ENCODE measurements around the gene LY6G6F. TPM values are rescaled to one million over a fixed set of nuclear protein-coding genes. Genes with fewer than 3 reads are reported as not detected.

The LY6G6F gene
- polyA plus RNA-seq, 2 donors: not detected

- H3K27me3 ChIP-seq (ENCODE audit: control insufficient read depth in 1 of 2, insufficient read depth in 2 of 2, low read length in 2 of 2): no peaks in the 10 kb centered on the region
- no peak overlapping the region for H3K4me3 ChIP-seq (ENCODE audit: low read depth in 1 of 2, low read length in 2 of 2)
- peaks cover 0 to 24% of the 10 kb centered on the region in 2 donors for H3K4me1 ChIP-seq (ENCODE audit: control insufficient read depth in 2 of 2, insufficient read depth in 2 of 2, low read length in 1 of 2)
- H3K9me3 ChIP-seq (ENCODE audit: control insufficient read depth in 2 of 2, insufficient read depth in 1 of 2, low read depth in 1 of 2, low read length in 1 of 2): no peaks in the 10 kb centered on the region
- H3K27ac ChIP-seq (ENCODE audit: low read depth in 2 of 2, low read length in 1 of 2): peak overlapping the region; percentile 80 to 86
- no peaks in the 10 kb centered on the region for H3K36me3 ChIP-seq (ENCODE audit: control insufficient read depth in 2 of 2, insufficient read depth in 2 of 2, low read length in 1 of 2)
- 62 to 64% methylated on average over 8 of the region's 8 CpGs for WGBS, 2 donors
These were observed 5.6 kb downstream of the LY6G6F start for GRCh38 chr6:31712296-31712695.

GRCh38 chr6:31713465-31713864 is 6.8 kb downstream of the LY6G6F start:
- Histone ChIP-seq H3K36me3 (ENCODE audit: control insufficient read depth in 2 of 2, insufficient read depth in 2 of 2, low read length in 1 of 2) (no peaks in the 10 kb centered on the region), H3K4me3 (ENCODE audit: low read depth in 1 of 2, low read length in 2 of 2) (no peak overlapping the region), H3K27me3 (ENCODE audit: control insufficient read depth in 1 of 2, insufficient read depth in 2 of 2, low read length in 2 of 2) (no peaks in the 10 kb centered on the region), H3K9me3 (ENCODE audit: control insufficient read depth in 2 of 2, insufficient read depth in 1 of 2, low read depth in 1 of 2, low read length in 1 of 2) (no peaks in the 10 kb centered on the region), H3K27ac (ENCODE audit: low read depth in 2 of 2, low read length in 1 of 2) (peak overlapping the region in 1 of 2 donors; percentile 59), H3K4me1 (ENCODE audit: control insufficient read depth in 2 of 2, insufficient read depth in 2 of 2, low read length in 1 of 2) (peaks cover 0 to 31% of the 10 kb centered on the region in 2 donors)
- 66 to 75% methylated on average over 4 of the region's 4 CpGs for WGBS, 2 donors

GRCh38 chr6:31713991-31714684 is 7.5 kb downstream of the LY6G6F start:
- Histone ChIP-seq H3K27ac (ENCODE audit: low read depth in 2 of 2, low read length in 1 of 2) (peak overlapping the region; percentile 8 to 59), H3K4me3 (ENCODE audit: low read depth in 1 of 2, low read length in 2 of 2) (no peak overlapping the region), H3K9me3 (ENCODE audit: control insufficient read depth in 2 of 2, insufficient read depth in 1 of 2, low read depth in 1 of 2, low read length in 1 of 2) (no peaks in the 10 kb centered on the region), H3K36me3 (ENCODE audit: control insufficient read depth in 2 of 2, insufficient read depth in 2 of 2, low read length in 1 of 2) (no peaks in the 10 kb centered on the region), H3K4me1 (ENCODE audit: control insufficient read depth in 2 of 2, insufficient read depth in 2 of 2, low read length in 1 of 2) (peaks cover 0 to 38% of the 10 kb centered on the region in 2 donors), H3K27me3 (ENCODE audit: control insufficient read depth in 1 of 2, insufficient read depth in 2 of 2, low read length in 2 of 2) (no peaks in the 10 kb centered on the region)
- WGBS, 2 donors: 29 to 33% methylated on average over 5 of the region's 5 CpGs

GRCh38 chr6:31715022-31715958 is 8.6 kb downstream of the LY6G6F start, which contains the start of gene LY6G6D:
TSS of gene LY6G6D (plus strand) at chr6:31715348. CDS start at chr6:31715356, 8 bp downstream.
- 54 to 60% methylated on average over 15 to 16 of the region's 16 CpGs for WGBS, 2 donors
- Histone ChIP-seq H3K4me1 (ENCODE audit: control insufficient read depth in 2 of 2, insufficient read depth in 2 of 2, low read length in 1 of 2) (peaks cover 0 to 44% of the 10 kb centered on the region in 2 donors), H3K4me3 (ENCODE audit: low read depth in 1 of 2, low read length in 2 of 2) (no peak within 1 kb of the TSS), H3K9me3 (ENCODE audit: control insufficient read depth in 2 of 2, insufficient read depth in 1 of 2, low read depth in 1 of 2, low read length in 1 of 2) (no peaks in the 10 kb centered on the region), H3K27me3 (ENCODE audit: control insufficient read depth in 1 of 2, insufficient read depth in 2 of 2, low read length in 2 of 2) (no peaks in the 10 kb centered on the region), H3K36me3 (ENCODE audit: control insufficient read depth in 2 of 2, insufficient read depth in 2 of 2, low read length in 1 of 2) (no peaks in the 10 kb centered on the region), H3K27ac (ENCODE audit: low read depth in 2 of 2, low read length in 1 of 2) (peak within 1 kb of the TSS; percentile 8 to 59)

GRCh38 chr6:31717499-31718222 is 11.0 kb downstream of the LY6G6F start:
- no peak overlapping the region for H3K4me3 ChIP-seq (ENCODE audit: low read depth in 1 of 2, low read length in 2 of 2)
- no peaks in the 10 kb centered on the region for H3K9me3 ChIP-seq (ENCODE audit: control insufficient read depth in 2 of 2, insufficient read depth in 1 of 2, low read depth in 1 of 2, low read length in 1 of 2)
- 45 to 54% methylated on average over 10 of the region's 10 CpGs for WGBS, 2 donors
- H3K27ac ChIP-seq (ENCODE audit: low read depth in 2 of 2, low read length in 1 of 2): peak overlapping the region; percentile 89 to 95
- H3K27me3 ChIP-seq (ENCODE audit: control insufficient read depth in 1 of 2, insufficient read depth in 2 of 2, low read length in 2 of 2): no peaks in the 10 kb centered on the region
- H3K36me3 ChIP-seq (ENCODE audit: control insufficient read depth in 2 of 2, insufficient read depth in 2 of 2, low read length in 1 of 2): no peaks in the 10 kb centered on the region
- H3K4me1 ChIP-seq (ENCODE audit: control insufficient read depth in 2 of 2, insufficient read depth in 2 of 2, low read length in 1 of 2): peaks cover 0 to 37% of the 10 kb centered on the region in 2 donors

- peak overlapping the region; percentile 90 to 95 for H3K27ac ChIP-seq (ENCODE audit: low read depth in 2 of 2, low read length in 1 of 2)
- H3K27me3 ChIP-seq (ENCODE audit: control insufficient read depth in 1 of 2, insufficient read depth in 2 of 2, low read length in 2 of 2): no peaks in the 10 kb centered on the region
- H3K9me3 ChIP-seq (ENCODE audit: control insufficient read depth in 2 of 2, insufficient read depth in 1 of 2, low read depth in 1 of 2, low read length in 1 of 2): no peaks in the 10 kb centered on the region
- H3K4me3 ChIP-seq (ENCODE audit: low read depth in 1 of 2, low read length in 2 of 2): no peak overlapping the region
- peaks cover 0 to 37% of the 10 kb centered on the region in 2 donors for H3K4me1 ChIP-seq (ENCODE audit: control insufficient read depth in 2 of 2, insufficient read depth in 2 of 2, low read length in 1 of 2)
- WGBS, 2 donors: 47 to 54% methylated on average over 1 of the region's 1 CpG
- H3K36me3 ChIP-seq (ENCODE audit: control insufficient read depth in 2 of 2, insufficient read depth in 2 of 2, low read length in 1 of 2): no peaks in the 10 kb centered on the region
These were observed 11.6 kb downstream of the LY6G6F start for GRCh38 chr6:31718265-31718664.

- H3K27ac ChIP-seq (ENCODE audit: low read depth in 2 of 2, low read length in 1 of 2): peak overlapping the region; percentile 90 to 95
- no peaks in the 10 kb centered on the region for H3K9me3 ChIP-seq (ENCODE audit: control insufficient read depth in 2 of 2, insufficient read depth in 1 of 2, low read depth in 1 of 2, low read length in 1 of 2)
- no peaks in the 10 kb centered on the region for H3K36me3 ChIP-seq (ENCODE audit: control insufficient read depth in 2 of 2, insufficient read depth in 2 of 2, low read length in 1 of 2)
- H3K4me3 ChIP-seq (ENCODE audit: low read depth in 1 of 2, low read length in 2 of 2): no peak overlapping the region
- H3K27me3 ChIP-seq (ENCODE audit: control insufficient read depth in 1 of 2, insufficient read depth in 2 of 2, low read length in 2 of 2): no peaks in the 10 kb centered on the region
- peaks cover 0 to 32% of the 10 kb centered on the region in 2 donors for H3K4me1 ChIP-seq (ENCODE audit: control insufficient read depth in 2 of 2, insufficient read depth in 2 of 2, low read length in 1 of 2)
- WGBS, 2 donors: 74 to 82% methylated on average over 6 of the region's 6 CpGs
These were observed 12.3 kb downstream of the LY6G6F start for GRCh38 chr6:31719001-31719400.

- Histone ChIP-seq H3K27me3 (ENCODE audit: control insufficient read depth in 1 of 2, insufficient read depth in 2 of 2, low read length in 2 of 2) (no peaks in the 10 kb centered on the region), H3K36me3 (ENCODE audit: control insufficient read depth in 2 of 2, insufficient read depth in 2 of 2, low read length in 1 of 2) (no peaks in the 10 kb centered on the region), H3K4me1 (ENCODE audit: control insufficient read depth in 2 of 2, insufficient read depth in 2 of 2, low read length in 1 of 2) (peaks cover 0 to 28% of the 10 kb centered on the region in 2 donors), H3K4me3 (ENCODE audit: low read depth in 1 of 2, low read length in 2 of 2) (peak overlapping the region in 1 of 2 donors; percentile 16), H3K9me3 (ENCODE audit: control insufficient read depth in 2 of 2, insufficient read depth in 1 of 2, low read depth in 1 of 2, low read length in 1 of 2) (no peaks in the 10 kb centered on the region), H3K27ac (ENCODE audit: low read depth in 2 of 2, low read length in 1 of 2) (peak overlapping the region; percentile 66 to 97)
- WGBS, 2 donors: 64 to 70% methylated on average over 5 of the region's 5 CpGs
These were observed 13.6 kb downstream of the LY6G6F start for GRCh38 chr6:31720196-31720770.

All from esophagus (tissue), 2 donors.